ENCODE data around the gene ZNF552. TPM values are rescaled to one million over a fixed set of nuclear protein-coding genes. Genes with fewer than 3 reads are reported as not detected.
"Not testable (repeated sequence)": the region's sequence is repeated elsewhere in the genome, so short reads cannot be mapped to it uniquely, and the experiment has no call there.

The ZNF552 gene
- 10 to 100 TPM; 12.4 to 18.1 (median 16.4) TPM for polyA plus RNA-seq (ENCODE audit: insufficient read depth in 1 of 5, insufficient read length in 5 of 5, low replicate concordance in 1 of 5)
- long read RNA-seq, donor 1, partial matches to known transcripts: 0 of 2 reads
- long read RNA-seq, donor 1, other reads (novel, unspliced or antisense): 0 of 2 reads
- long read RNA-seq, donor 2, partial matches to known transcripts: 0 of 2 reads
- long read RNA-seq, donor 2, other reads (novel, unspliced or antisense): 0 of 2 reads
- long read RNA-seq, donor 3, partial matches to known transcripts: 6 of 6 reads
- long read RNA-seq, donor 3, other reads (novel, unspliced or antisense): 0 of 6 reads
- long read RNA-seq, donor 4, partial matches to known transcripts: 0 of 1 reads
- long read RNA-seq, donor 4, other reads (novel, unspliced or antisense): 0 of 1 reads
- long read RNA-seq, donor 5, partial matches to known transcripts: 0 of 2 reads
- long read RNA-seq, donor 5, other reads (novel, unspliced or antisense): 0 of 2 reads
- long read RNA-seq, donor 6, partial matches to known transcripts: 0 of 9 reads
- long read RNA-seq, donor 6, other reads (novel, unspliced or antisense): 5 of 9 reads
- long read RNA-seq, donor 7, partial matches to known transcripts: 0 of 1 reads
- long read RNA-seq, donor 7, other reads (novel, unspliced or antisense): 0 of 1 reads
- long read RNA-seq, donor 8: 0 reads

DNA sequence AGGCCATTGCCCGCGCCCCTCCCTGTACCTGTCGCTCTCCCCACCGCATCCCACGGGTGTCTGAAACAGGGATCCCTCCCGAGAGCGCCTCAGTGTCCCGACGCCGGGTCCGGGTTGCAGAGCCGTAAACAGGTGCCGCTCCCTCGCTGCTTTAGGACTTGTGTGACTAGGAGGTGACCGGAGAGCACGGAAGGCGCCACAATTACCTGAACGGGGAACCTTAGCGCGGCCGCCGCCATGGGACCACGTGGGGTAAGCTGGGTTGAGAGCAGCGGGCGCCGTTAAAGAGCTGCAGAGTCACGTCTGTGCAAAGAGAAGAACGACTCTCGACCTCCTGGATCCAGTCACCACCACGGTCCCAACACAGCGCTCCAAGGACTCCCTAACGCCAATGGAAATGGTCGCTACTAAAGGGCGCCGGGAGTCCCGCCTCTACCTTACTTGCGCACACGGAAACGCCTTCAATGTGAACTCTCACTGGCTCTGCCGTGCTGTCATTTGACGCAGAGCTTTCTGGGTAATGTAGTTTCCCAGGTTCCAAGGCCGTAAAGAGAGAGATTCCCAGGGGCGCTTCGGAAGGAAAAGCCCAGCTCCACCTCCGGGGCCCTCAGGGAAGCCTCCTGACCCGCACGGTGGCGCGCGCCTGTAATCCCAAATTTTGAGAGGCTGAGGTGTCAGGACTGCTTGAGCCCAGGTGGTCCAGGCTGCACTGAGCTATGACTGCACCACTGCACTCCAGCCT lies at the start of gene ZNF552:
TSS of gene ZNF552 (minus strand) at position 409 of the 742 bp plus-strand sequence. CDS start at position 239, 170 bp downstream.
- peak; percentile 86 for DNase-seq

DNA sequence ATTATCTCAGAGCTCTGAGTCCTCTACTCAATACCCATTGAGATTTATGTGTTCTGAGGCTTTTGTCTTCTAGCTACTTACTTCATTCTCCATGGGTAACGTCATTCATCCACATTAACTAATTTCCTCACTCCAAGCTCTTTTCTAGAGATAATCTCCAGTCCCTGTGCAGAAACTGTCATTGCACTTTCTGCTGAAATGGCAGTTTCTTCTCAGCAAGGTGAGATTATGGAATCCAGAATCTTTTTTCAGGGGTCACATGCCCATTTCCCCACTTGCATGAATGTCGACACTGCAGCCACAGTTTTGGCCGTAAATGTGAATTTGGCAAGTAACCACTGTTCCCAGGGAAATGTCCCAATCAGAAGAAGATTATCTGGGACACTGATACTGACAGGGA lies 47.6 kb upstream of the ZNF552 start:
- not testable (repeated sequence) for DNase-seq

DNA sequence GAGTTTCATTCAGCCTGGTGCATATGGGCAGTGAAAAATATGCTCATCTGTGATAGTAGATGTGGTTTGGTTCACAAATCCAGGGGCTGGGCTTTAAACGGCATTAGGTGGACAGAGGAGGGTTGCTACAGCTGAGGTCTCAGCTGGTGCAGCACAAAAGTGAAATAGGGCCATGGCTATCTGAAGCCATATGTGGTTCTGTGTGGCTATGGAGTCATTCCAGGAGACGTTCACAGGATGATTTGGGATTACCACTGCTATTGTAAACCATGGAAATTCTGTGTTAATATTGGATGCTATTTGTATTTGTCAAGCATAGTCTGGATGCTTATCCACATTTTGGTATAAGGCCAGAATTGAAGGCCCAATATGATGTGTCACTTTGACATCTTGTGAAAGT lies 39.4 kb upstream of the ZNF552 start:
- not testable (repeated sequence) for DNase-seq

- DNase-seq: not testable (repeated sequence)
Measured at GRCh38 chr19:57851812-57852603, 37.3 kb upstream of the ZNF552 start.

GRCh38 chr19:57850553-57851017 lies 35.9 kb upstream of the ZNF552 start:
- DNase-seq: no peak

GRCh38 chr19:57849666-57850473 lies 35.2 kb upstream of the ZNF552 start, which contains the start of gene ZNF587:
ZNF587 (plus strand) TSS chr19:57849859; CDS start chr19:57850039, 180 bp downstream.
- peak; percentile 61 to 68 for DNase-seq

- not testable (repeated sequence) for DNase-seq
Measured at GRCh38 chr19:57849162-57849665, 34.5 kb upstream of the ZNF552 start.

DNA sequence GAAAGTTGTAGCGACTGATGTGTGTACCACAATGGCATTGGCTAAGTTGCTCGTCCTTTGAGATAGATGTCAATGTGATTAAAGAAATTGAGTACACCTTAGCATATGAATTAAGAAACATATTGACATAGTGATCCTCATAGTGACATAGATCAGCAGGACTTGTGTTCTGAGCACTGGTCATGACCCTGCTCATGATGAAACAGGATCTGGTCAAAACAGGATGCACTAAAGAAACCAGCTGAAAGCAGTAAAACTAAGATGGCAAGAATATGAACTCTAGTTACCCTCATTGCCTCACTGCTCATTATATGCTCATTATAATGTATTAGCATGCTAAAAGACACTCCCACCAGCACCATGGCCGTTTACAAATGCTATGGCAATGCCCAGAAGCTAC lies 32.5 kb upstream of the ZNF552 start:
- not testable (repeated sequence) for DNase-seq

- no peak for DNase-seq
Measured at GRCh38 chr19:57841122-57841763, 26.5 kb upstream of the ZNF552 start.

DNA sequence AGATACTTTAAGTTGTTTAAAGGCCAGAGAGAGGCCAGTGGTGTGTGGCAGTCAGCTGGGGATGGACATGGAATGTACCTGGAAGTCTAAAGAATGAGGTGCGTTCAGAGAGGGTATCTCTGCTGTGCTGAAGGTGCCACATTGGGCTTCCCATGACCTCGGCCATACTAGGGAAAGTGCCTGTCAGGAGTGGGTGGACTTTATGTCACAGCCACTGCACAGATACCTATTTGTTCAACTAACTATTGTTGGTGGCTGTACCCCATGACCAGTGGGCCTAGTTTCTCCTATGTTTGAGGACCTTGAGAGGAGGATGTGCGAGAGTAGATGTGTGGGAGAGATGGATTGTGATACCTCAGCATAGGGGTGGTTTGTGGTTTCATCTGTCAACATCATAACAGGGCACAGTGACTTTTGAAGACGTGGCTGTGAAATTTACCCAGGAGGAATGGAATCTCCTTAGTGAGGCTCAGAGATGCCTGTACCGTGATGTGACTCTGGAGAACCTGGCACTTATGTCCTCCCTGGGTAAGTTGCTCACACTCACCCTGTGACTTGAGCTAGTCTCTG lies 24.0 kb upstream of the ZNF552 start:
- not testable (repeated sequence) for DNase-seq

DNA sequence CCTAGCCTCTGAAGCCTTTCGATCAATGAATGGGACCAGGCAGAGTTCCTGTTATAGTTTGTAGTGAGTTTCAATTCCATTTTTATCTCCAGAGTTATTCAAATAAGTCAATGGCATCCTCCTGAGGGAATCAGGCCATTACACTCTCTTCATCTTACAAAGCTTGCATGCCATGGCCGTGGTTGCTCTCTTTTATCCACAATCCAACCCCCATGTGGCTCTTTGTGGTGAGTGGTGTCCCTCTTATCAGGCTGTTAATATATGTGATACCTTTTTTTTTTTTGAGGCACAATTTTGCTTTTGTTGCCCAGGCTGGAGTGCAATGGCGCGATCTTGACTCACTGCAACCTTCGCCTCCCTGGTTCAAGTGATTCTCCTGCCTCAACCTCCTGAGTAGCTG lies 22.3 kb upstream of the ZNF552 start:
- DNase-seq: not testable (repeated sequence)

DNA sequence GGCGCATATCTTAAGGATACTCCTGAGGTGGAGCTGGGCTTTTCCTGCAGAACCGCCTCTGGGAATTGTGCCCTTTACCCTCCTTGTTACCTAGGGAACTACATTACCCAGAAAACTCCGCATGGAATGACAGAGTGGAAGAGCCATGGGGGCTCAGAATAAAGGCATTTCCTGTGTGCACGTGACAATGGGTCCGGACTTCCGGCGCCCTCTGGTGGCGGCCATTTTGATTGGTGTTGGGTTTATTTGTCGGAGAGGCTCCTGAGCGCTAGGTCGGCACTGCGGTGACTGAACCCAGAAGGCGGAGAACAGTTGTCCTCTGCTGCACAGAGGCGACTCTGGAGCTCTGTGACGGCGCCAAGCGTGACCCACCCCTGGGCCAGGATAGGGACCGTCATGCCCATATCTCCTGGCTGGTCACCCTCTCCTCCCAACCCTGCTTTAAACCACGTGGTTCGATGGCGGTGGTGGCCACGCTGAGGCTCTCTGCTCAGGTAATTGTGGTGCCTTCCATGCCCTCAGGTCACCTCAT lies 15.4 kb upstream of the ZNF552 start, which contains the start of gene ZNF587B:
TSS of gene ZNF587B (plus strand) at position 229 of the 532 bp plus-strand sequence. CDS start at position 459, 230 bp downstream.
- DNase-seq: peak; percentile 64 to 72

- no peak for DNase-seq
Measured at GRCh38 chr19:57829316-57829715, 14.6 kb upstream of the ZNF552 start.

DNA sequence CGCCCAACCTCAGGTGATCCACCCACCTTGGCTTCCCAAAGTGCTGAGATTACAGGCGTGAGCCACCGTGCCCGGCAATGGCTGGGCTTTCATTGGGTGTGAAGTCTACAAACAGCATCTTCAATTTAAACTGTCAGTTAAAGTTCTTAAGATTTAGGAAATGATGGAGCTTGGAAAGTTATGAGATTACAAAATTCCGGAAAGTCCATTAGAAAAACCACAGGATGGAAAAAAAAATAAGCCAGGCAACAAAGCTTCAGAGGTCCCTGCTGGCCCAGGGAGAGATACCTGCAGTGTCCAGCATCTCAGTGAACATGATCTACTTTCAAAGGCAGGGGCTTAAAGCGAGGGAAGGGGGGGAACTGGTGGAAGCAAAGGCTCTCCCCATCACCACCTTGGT lies 10.8 kb upstream of the ZNF552 start:
- DNase-seq: no peak

DNA sequence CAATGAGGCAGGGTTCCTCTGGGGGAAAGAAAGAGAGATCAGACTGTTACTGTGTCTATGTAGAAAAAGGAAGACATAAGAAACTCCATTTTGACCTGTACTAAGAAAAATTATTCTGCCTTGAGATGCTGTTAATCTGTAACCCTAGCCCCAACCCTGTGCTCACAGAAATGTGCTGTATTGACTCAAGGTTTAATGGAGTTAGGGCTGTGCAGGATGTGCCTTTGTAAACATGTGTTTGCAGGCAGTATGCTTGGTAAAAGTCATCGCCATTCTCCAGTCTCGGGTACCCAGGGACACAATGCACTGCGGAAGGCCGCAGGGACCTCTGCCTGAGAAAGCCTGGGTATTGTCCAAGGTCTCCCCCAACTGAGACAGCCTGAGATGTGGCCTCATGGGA lies 8.9 kb upstream of the ZNF552 start:
- not testable (repeated sequence) for DNase-seq

DNA sequence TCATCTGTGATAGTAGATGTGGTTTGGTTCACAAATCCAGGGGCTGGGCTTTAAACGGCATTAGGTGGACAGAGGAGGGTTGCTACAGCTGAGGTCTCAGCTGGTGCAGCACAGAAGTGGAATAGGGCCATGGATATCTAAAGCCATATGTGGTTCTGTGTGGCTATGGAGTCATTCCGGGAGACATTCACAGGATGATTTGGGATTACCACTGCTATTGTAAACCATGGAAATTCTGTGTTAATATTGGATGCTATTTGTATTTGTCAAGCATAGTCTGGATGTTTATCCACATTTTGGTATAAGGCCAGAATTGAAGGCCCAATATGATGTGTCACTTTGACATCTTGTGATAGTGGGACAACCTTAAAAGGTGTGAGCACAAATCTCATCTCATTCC lies 8.4 kb upstream of the ZNF552 start:
- DNase-seq: not testable (repeated sequence)

- DNase-seq: not testable (repeated sequence)
Measured at GRCh38 chr19:57821501-57821900, 6.8 kb upstream of the ZNF552 start.

- DNase-seq: not testable (repeated sequence)
Measured at GRCh38 chr19:57821095-57821494, 6.4 kb upstream of the ZNF552 start.

DNA sequence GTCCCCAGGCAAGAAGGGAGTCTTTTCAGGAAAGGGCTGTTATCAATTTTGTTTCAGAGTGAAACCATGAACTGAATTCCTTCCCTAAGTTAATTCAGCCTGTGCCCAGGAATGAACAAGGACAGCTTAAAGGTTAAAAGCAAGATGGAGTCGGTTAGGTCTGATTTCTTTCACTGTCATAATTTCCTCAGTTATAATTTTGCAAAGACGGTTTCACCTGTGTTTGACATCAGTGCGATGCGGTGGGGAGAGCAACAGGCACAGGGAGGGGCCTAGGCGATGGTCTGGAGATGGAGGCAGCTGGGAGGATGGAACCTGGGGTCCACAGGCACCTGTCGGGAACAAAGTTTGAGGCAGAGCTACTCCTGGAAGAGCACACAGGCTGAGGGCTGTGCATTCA lies 5.9 kb upstream of the ZNF552 start:
- no peak for DNase-seq

Data from right lung (tissue), 10 donors.